H9 (cell line): ENCODE data around the gene SCN1A. TPM values are rescaled to one million over a fixed set of nuclear protein-coding genes. Genes with fewer than 3 reads are reported as not detected.

Source experiments
- DNase-seq: peaks from one replicate; pipeline ENCODE4 v3.0.0-alpha.2; 2017
- H2AFZ ChIP-seq: one replicate; pipeline ENCODE4 v1.6.1; 2013; ENCODE audit warnings: mild to moderate bottlenecking, low read length, control low read depth, moderate library complexity
- H2AK5ac ChIP-seq: 2 replicates; pipeline ENCODE4 v1.6.1; 2013; ENCODE audit warnings: low read length, control low read depth, mixed read lengths; ENCODE audit not compliant: insufficient read length
- H2BK120ac ChIP-seq: one replicate; pipeline ENCODE4 v1.6.1; 2013; ENCODE audit warnings: low read depth, mild to moderate bottlenecking, low read length, control low read depth, inconsistent platforms; ENCODE audit not compliant: poor library complexity, severe bottlenecking
- H2BK12ac ChIP-seq: 2 replicates; pipeline ENCODE4 v1.6.1; 2013; ENCODE audit warnings: low read length, control low read depth, mixed read lengths, low read depth; ENCODE audit not compliant: insufficient read length
- H2BK15ac ChIP-seq: 2 replicates; pipeline ENCODE4 v1.6.1; 2013; ENCODE audit warnings: low read depth, low read length, control low read depth
- H2BK20ac ChIP-seq: one replicate; pipeline ENCODE4 v1.6.1; 2013; ENCODE audit warnings: low read depth, mild to moderate bottlenecking, low read length, control low read depth, inconsistent platforms; ENCODE audit not compliant: poor library complexity, severe bottlenecking
- H2BK5ac ChIP-seq: 2 replicates; pipeline ENCODE4 v1.6.1; 2013; ENCODE audit warnings: low read length, control low read depth, mixed read lengths; ENCODE audit not compliant: insufficient read length
- H3K14ac ChIP-seq: 2 replicates; pipeline ENCODE4 v1.6.1; 2013; ENCODE audit warnings: low read length, control low read depth; ENCODE audit not compliant: insufficient read depth
- H3K18ac ChIP-seq: 2 replicates; pipeline ENCODE4 v1.6.1; 2013; ENCODE audit warnings: low read depth, mild to moderate bottlenecking, mixed read lengths, low read length, control low read depth; ENCODE audit not compliant: insufficient read length
- H3K23ac ChIP-seq: 2 replicates; pipeline ENCODE4 v1.6.1; 2013; ENCODE audit warnings: low read length, control low read depth, mixed read lengths, low read depth; ENCODE audit not compliant: insufficient read length
- H3K23me2 ChIP-seq: 2 replicates; pipeline ENCODE4 v1.6.1; 2013; ENCODE audit warnings: low read depth, mild to moderate bottlenecking, mixed read lengths, low read length, control low read depth; ENCODE audit not compliant: insufficient read length, poor library complexity, severe bottlenecking
- H3K27ac ChIP-seq: 2 replicates; pipeline ENCODE4 v1.5.1; 2013; ENCODE audit warnings: low read length, control low read depth, mixed read lengths, low read depth; ENCODE audit not compliant: insufficient read length
- H3K27me3 ChIP-seq: 2 replicates; pipeline ENCODE4 v1.6.1; 2013; ENCODE audit warnings: low read length, control low read depth, inconsistent platforms; ENCODE audit not compliant: insufficient read depth
- H3K4ac ChIP-seq: 2 replicates; pipeline ENCODE4 v1.6.1; 2013; ENCODE audit warnings: low read depth, mild to moderate bottlenecking, control low read depth, inconsistent platforms, low read length, moderate library complexity
- H3K4me1 ChIP-seq: 2 replicates; pipeline ENCODE4 v1.6.1; 2013; ENCODE audit warnings: low read length, control low read depth, inconsistent platforms; ENCODE audit not compliant: insufficient read depth
- H3K4me2 ChIP-seq: 2 replicates; pipeline ENCODE4 v1.6.1; 2013; ENCODE audit warnings: low read length, control low read depth, mixed read lengths; ENCODE audit not compliant: insufficient read length, insufficient read depth
- H3K56ac ChIP-seq: 2 replicates; pipeline ENCODE4 v1.6.1; 2013; ENCODE audit warnings: low read depth, mild to moderate bottlenecking, mixed read lengths, low read length, control low read depth; ENCODE audit not compliant: insufficient read length
- H3K79me1 ChIP-seq: 2 replicates; pipeline ENCODE4 v1.6.1; 2013; ENCODE audit warnings: low read depth, mild to moderate bottlenecking, moderate library complexity, low read length, control low read depth, inconsistent platforms; ENCODE audit not compliant: insufficient read depth, poor library complexity, severe bottlenecking
- H3K79me2 ChIP-seq: 2 replicates; pipeline ENCODE4 v1.6.1; 2013; ENCODE audit warnings: low read length, control low read depth, inconsistent platforms; ENCODE audit not compliant: insufficient read depth
- H3K9ac ChIP-seq: 2 replicates; pipeline ENCODE4 v1.6.1; 2013; ENCODE audit warnings: low read length, control low read depth, mixed read lengths; ENCODE audit not compliant: insufficient read length; ENCODE audit errors: extremely low read depth
- H3K9me3 ChIP-seq: one replicate; pipeline ENCODE4 v1.6.1; 2013; ENCODE audit warnings: low read depth, low read length, inconsistent platforms; ENCODE audit not compliant: control insufficient read depth
- H3T11ph ChIP-seq: one replicate; pipeline ENCODE4 v1.6.1; 2013; ENCODE audit warnings: mild to moderate bottlenecking, low read length, control low read depth, inconsistent platforms
- H4K20me1 ChIP-seq: one replicate; pipeline ENCODE4 v1.6.1; 2013; ENCODE audit not compliant: control insufficient read depth, insufficient read length, insufficient read depth
- H4K5ac ChIP-seq: 2 replicates; pipeline ENCODE4 v1.6.1; 2013; ENCODE audit warnings: low read depth, mild to moderate bottlenecking, mixed read lengths, low read length, control low read depth; ENCODE audit not compliant: insufficient read length
- H4K8ac ChIP-seq: replicated peaks from 2 replicates; pipeline ENCODE4 v1.6.1; 2013; ENCODE audit warnings: low read length, control low read depth, mixed read lengths, low read depth; ENCODE audit not compliant: insufficient read length
- H4K91ac ChIP-seq: 2 replicates; pipeline ENCODE4 v1.6.1; 2013; ENCODE audit warnings: low read depth, mild to moderate bottlenecking, moderate library complexity, mixed read lengths, low read length, control low read depth; ENCODE audit not compliant: insufficient read length
- H3K27ac Mint-ChIP-seq, 3 experiments: 2 replicates in 2 of 3; 3 replicates in 1 of 3; pipeline ENCODE4 v1.8.0; 2020 to 2021; ENCODE audit warnings: mixed read lengths in 3 of 3, mild to moderate bottlenecking in 1 of 3, moderate library complexity in 1 of 3
- H3K27me3 Mint-ChIP-seq: 2 replicates; pipeline ENCODE4 v1.8.0; 2021; ENCODE audit warnings: low read depth, mild to moderate bottlenecking, moderate library complexity, mixed read lengths
- H3K36me3 Mint-ChIP-seq, 3 experiments: 2 replicates in 2 of 3; 3 replicates in 1 of 3; pipeline ENCODE4 v1.8.0; 2020 to 2021; ENCODE audit warnings: low read depth in 3 of 3, mixed read lengths in 3 of 3; ENCODE audit not compliant: insufficient read depth in 1 of 3
- H3K4me1 Mint-ChIP-seq, 2 experiments: 2 replicates each; pipeline ENCODE4 v1.8.0; 2020; ENCODE audit warnings: mixed read lengths in 2 of 2
- H3K4me3 Mint-ChIP-seq, 2 experiments: 2 replicates in 1 of 2; 3 replicates in 1 of 2; pipeline ENCODE4 v1.8.0; 2020 to 2021; ENCODE audit warnings: mild to moderate bottlenecking in 2 of 2, mixed read lengths in 2 of 2, moderate library complexity in 1 of 2
- H3K9me3 Mint-ChIP-seq, 2 experiments: 2 replicates in 1 of 2; 3 replicates in 1 of 2; pipeline ENCODE4 v1.8.0; 2020; ENCODE audit warnings: mild to moderate bottlenecking in 2 of 2, mixed read lengths in 2 of 2, moderate library complexity in 1 of 2
- WGBS: extraction: QIAGEN DNeasy Blood & Tissue Kit; methylation state at CpG from one replicate; pipeline ENCODE4 v1.1.7; 2013; ENCODE audit warnings: missing lambda C conversion rate, low lambda C conversion rate, mixed read lengths; ENCODE audit not compliant: insufficient read length; ENCODE audit errors: extremely low coverage; 5-methylcytosine and 5-hydroxymethylcytosine counted together
- total RNA-seq: library from RNA; stranded (reverse); gene quantifications from 2 replicates; pipeline ENCODE4 v1.2.1, GENCODE V29; 2021
- TF ChIP-seq, protein P1 (sequence below): fragments of 200-600 bp; sonication (generic); conservative IDR thresholded peaks from 3 replicates; pipeline ENCODE4 v1.8.0; 2021; ENCODE audit warnings: antibody characterized with exemption, mild to moderate bottlenecking

Gene SCN1A
- total RNA-seq, 1 experiment from 2014 or later: 0.13 TPM

DNA sequence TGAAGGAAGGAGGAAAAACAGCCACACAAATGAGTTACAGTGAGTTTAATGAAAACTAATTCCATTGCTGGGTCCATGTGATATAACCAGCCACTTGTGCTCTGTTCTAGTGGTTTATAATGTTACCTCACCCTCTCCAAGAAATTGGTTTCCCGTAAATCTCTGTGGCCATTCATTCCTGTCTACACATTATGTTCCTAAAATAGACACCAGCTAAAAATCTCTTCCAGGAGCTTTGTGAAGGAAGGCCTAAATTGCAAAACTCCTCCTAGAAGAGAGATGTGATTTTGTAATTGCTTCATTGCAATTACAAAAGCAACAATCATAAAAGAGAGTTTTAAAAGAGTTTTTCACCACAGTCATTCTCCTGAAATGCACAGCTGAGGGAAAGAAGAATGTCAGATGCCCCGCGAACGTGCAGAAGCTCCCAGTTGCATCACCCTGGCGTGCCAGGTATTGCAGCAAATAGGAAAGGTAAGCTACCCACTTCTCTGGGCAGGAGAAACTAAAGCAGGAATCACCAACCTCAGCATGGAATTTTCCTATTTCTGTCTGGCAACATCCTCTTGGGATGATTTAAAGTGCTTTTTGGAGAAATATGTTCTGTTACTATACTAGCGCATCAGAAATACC, 1.7 kb downstream of the SCN1A start:
- H3K27me3 Mint-ChIP-seq: no peaks in the 10 kb centered on the region
- H3K18ac ChIP-seq: no peak overlapping the region
- H3K23ac ChIP-seq: no peak overlapping the region
- H2BK5ac ChIP-seq: no peak overlapping the region
- peaks cover 10% of the 10 kb centered on the region; the same call in 1 of the 2 replicates for H3K4me1 ChIP-seq
- no peak overlapping the region for H3T11ph ChIP-seq
- no peak overlapping the region for H2BK20ac ChIP-seq
- no peak overlapping the region for H2BK12ac ChIP-seq
- H3K4me3 Mint-ChIP-seq: no peak overlapping the region; a peak in 1 of 5 replicates
- TF ChIP-seq, protein P1, sequence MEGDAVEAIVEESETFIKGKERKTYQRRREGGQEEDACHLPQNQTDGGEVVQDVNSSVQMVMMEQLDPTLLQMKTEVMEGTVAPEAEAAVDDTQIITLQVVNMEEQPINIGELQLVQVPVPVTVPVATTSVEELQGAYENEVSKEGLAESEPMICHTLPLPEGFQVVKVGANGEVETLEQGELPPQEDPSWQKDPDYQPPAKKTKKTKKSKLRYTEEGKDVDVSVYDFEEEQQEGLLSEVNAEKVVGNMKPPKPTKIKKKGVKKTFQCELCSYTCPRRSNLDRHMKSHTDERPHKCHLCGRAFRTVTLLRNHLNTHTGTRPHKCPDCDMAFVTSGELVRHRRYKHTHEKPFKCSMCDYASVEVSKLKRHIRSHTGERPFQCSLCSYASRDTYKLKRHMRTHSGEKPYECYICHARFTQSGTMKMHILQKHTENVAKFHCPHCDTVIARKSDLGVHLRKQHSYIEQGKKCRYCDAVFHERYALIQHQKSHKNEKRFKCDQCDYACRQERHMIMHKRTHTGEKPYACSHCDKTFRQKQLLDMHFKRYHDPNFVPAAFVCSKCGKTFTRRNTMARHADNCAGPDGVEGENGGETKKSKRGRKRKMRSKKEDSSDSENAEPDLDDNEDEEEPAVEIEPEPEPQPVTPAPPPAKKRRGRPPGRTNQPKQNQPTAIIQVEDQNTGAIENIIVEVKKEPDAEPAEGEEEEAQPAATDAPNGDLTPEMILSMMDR: no peak
- no peak overlapping the region for H2AFZ ChIP-seq
- H3K9me3 ChIP-seq: no peaks in the 10 kb centered on the region
- H3K79me2 ChIP-seq: no peaks in the 10 kb centered on the region
- peaks cover 2% of the 10 kb centered on the region for H3K23me2 ChIP-seq
- no peak overlapping the region for H3K4me2 ChIP-seq
- no CpG with 5 or more reads among the region's 6 CpGs for WGBS
- no peak overlapping the region for H4K5ac ChIP-seq
- H3K27me3 ChIP-seq: no peaks in the 10 kb centered on the region
- H3K4me1 Mint-ChIP-seq: peaks cover 29 to 30% of the 10 kb centered on the region in 2 experiments
- no peak overlapping the region for H3K14ac ChIP-seq
- no peak overlapping the region for H4K91ac ChIP-seq
- H2AK5ac ChIP-seq: no peak overlapping the region
- H3K9me3 Mint-ChIP-seq: no peaks in the 10 kb centered on the region
- no peak overlapping the region for H3K27ac ChIP-seq
- no peak overlapping the region for H3K9ac ChIP-seq
- no peak overlapping the region for H4K8ac ChIP-seq
- no peaks in the 10 kb centered on the region for H3K79me1 ChIP-seq
- DNase-seq: no peak
- no peak overlapping the region for H3K4ac ChIP-seq
- no peak overlapping the region for H3K27ac Mint-ChIP-seq
- no peak overlapping the region for H2BK120ac ChIP-seq
- H4K20me1 ChIP-seq: no peaks in the 10 kb centered on the region
- no peaks in the 10 kb centered on the region; a peak in 1 of 7 replicates for H3K36me3 Mint-ChIP-seq
- H3K56ac ChIP-seq: no peak overlapping the region
- no peak overlapping the region for H2BK15ac ChIP-seq
